Activated T-cell treated with anti-CD3 and anti-CD28 coated beads, Interleukin-2, amount 50 U/mL, for 48 hours (primary cell): ENCODE measurements around the gene STAM2.

ENCODE experiments used
- DNase-seq, 2 experiments: peaks; one replicate each; pipeline ENCODE4 v3.0.0-alpha.2; 2020

Gene STAM2

DNA sequence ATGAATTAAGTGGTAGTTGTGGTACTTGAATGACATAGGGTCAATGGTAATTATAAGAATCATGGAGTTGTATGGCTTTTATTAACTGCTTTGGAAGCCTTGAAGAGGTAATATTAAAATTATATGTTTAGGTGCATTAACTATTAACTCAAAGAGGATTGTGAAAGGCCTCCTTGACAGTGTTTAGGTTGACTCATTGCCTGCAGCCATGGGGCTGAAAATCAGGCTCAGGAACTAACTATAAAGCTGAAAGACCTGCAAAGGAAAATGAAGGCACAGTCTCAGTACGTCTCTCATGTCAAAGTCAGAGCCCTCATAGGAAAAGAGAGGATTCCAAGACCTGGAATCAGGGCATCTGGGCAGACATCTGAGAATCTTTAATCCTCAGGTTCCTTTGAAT lies 107.7 kb downstream of the STAM2 start:
- no peak for DNase-seq
